H1 (cell line): ENCODE results near the gene PBX1. TPM values are rescaled to one million over a fixed set of nuclear protein-coding genes. Genes with fewer than 3 reads are reported as not detected.

Experiments used
- CHD7 ChIP-seq: fragments of 300-600 bp; sonication (generic); IDR thresholded peaks from 2 replicates; pipeline ENCODE4 v1.7.1; 2012; ENCODE audit warnings: low read length, moderate library complexity, mild to moderate bottlenecking, inconsistent platforms; ENCODE audit not compliant: insufficient replicate concordance
- polyA plus RNA-seq, 7 experiments: library from polyadenylated mRNA; depleted of rRNA in 3 of 7; stranded (reverse) in 5 of 7; unstranded in 2 of 7; fragments of >200 nt in 5 of 7; fragments of 200-250 nt in 2 of 7; gene quantifications; 1 replicate in 5 of 7; 2 replicates in 1 of 7; 4 replicates in 1 of 7; pipeline versions ENCODE4 v1.2.1 to v1.2.3, GENCODE V29; 2011 to 2013; ENCODE audit warnings: missing spikeins in 2 of 7, mixed read lengths in 2 of 7
- total RNA-seq: library from RNA; stranded (reverse); fragmentation: NEBNext Ultra II Directional; extraction: Animal tissue kit (Norgen Biotek cat#: 25700); gene quantifications from 2 replicates; pipeline ENCODE4 v1.2.1, GENCODE V29; 2021

PBX1 gene
- total and polyA plus RNA-seq, 2 of the 8 experiments (the other 6 are each of a cell fraction or from before 2014, with no cell fraction given), result 87.4 to 124 TPM

- TF ChIP-seq CHD7, result no peak
These were observed 33.6 kb downstream of the PBX1 start (continued) for GRCh38 chr1:164592634-164593033.
